Neuronal stem cell (in vitro differentiated cells): ENCODE measurements around the gene COL25A1.

ENCODE experiments used
- DNase-seq: peaks from one replicate; pipeline ENCODE4 v3.0.0-alpha.2; 2013; ENCODE audit warnings: low spot score
- H2AFZ ChIP-seq: one replicate; pipeline ENCODE4 v1.6.1; 2013; ENCODE audit warnings: mild to moderate bottlenecking, low read length, inconsistent platforms
- H2AK5ac ChIP-seq: 2 replicates; pipeline ENCODE4 v1.6.1; 2013; ENCODE audit warnings: low read depth, mild to moderate bottlenecking, inconsistent platforms, low read length, moderate library complexity, mixed read lengths
- H2BK120ac ChIP-seq: 2 replicates; pipeline ENCODE4 v1.6.1; 2013; ENCODE audit warnings: low read depth, mild to moderate bottlenecking, inconsistent platforms, low read length, moderate library complexity, mixed read lengths
- H2BK12ac ChIP-seq: one replicate; pipeline ENCODE4 v1.6.1; 2013; ENCODE audit warnings: low read length, inconsistent platforms
- H2BK15ac ChIP-seq: 2 replicates; pipeline ENCODE4 v1.6.1; 2013; ENCODE audit warnings: mild to moderate bottlenecking, low read length, inconsistent platforms, mixed read lengths
- H2BK5ac ChIP-seq: one replicate; pipeline ENCODE4 v1.6.1; 2013; ENCODE audit warnings: inconsistent platforms, mild to moderate bottlenecking, low read length, moderate library complexity
- H3K14ac ChIP-seq: one replicate; pipeline ENCODE4 v1.6.1; 2013; ENCODE audit warnings: low read length, inconsistent platforms
- H3K18ac ChIP-seq: 2 replicates; pipeline ENCODE4 v1.6.1; 2013; ENCODE audit warnings: low read length, inconsistent platforms
- H3K23ac ChIP-seq: 2 replicates; pipeline ENCODE4 v1.6.1; 2013; ENCODE audit warnings: low read depth, mild to moderate bottlenecking, mixed read lengths, low read length, inconsistent platforms; ENCODE audit not compliant: poor library complexity
- H3K27ac ChIP-seq: replicated peaks from 3 replicates; pipeline ENCODE4 v1.5.1; 2013; ENCODE audit warnings: low read length, inconsistent platforms
- H3K27me3 ChIP-seq, 3 experiments: 2 replicates each; pipeline ENCODE4 v1.6.1; 2013; ENCODE audit warnings: low read length in 3 of 3, mild to moderate bottlenecking in 2 of 3, inconsistent platforms in 1 of 3, low read depth in 1 of 3, mixed read lengths in 1 of 3, moderate library complexity in 1 of 3; ENCODE audit not compliant: control insufficient read depth in 3 of 3, insufficient read depth in 3 of 3
- H3K36me3 ChIP-seq, 2 donors: replicated peaks in 1 of 2; 2 replicates each; pipeline ENCODE4 v1.6.1; 2013; ENCODE audit warnings: low read length in 2 of 2; ENCODE audit not compliant: control insufficient read depth in 2 of 2, insufficient read depth in 2 of 2
- H3K4ac ChIP-seq: 2 replicates; pipeline ENCODE4 v1.6.1; 2013; ENCODE audit warnings: inconsistent platforms, mild to moderate bottlenecking, low read length, moderate library complexity
- H3K4me1 ChIP-seq, 2 donors: 1 replicate in 1 of 2; 2 replicates in 1 of 2; pipeline ENCODE4 v1.6.1; 2013; ENCODE audit warnings: low read length in 2 of 2, low read depth in 1 of 2; ENCODE audit not compliant: control insufficient read depth in 2 of 2, insufficient read depth in 1 of 2
- H3K4me2 ChIP-seq: one replicate; pipeline ENCODE4 v1.6.1; 2013; ENCODE audit warnings: mild to moderate bottlenecking, low read length, inconsistent platforms; ENCODE audit not compliant: insufficient read depth, poor library complexity, severe bottlenecking
- H3K4me3 ChIP-seq, 2 donors: 2 replicates each; pipeline ENCODE4 v1.5.1; 2013; ENCODE audit warnings: low read length in 2 of 2, mild to moderate bottlenecking in 2 of 2, inconsistent platforms in 1 of 2, moderate library complexity in 1 of 2
- H3K79me1 ChIP-seq: one replicate; pipeline ENCODE4 v1.6.1; 2013; ENCODE audit warnings: low read depth, mild to moderate bottlenecking, inconsistent platforms, low read length, moderate library complexity
- H3K9ac ChIP-seq: one replicate; pipeline ENCODE4 v1.6.1; 2013; ENCODE audit warnings: mild to moderate bottlenecking, low read depth, low read length, inconsistent platforms; ENCODE audit not compliant: poor library complexity
- H3K9me3 ChIP-seq, 2 donors: replicated peaks in 1 of 2; 2 replicates each; pipeline versions ENCODE3 to v1.6.1; 2013; ENCODE audit warnings: low read length in 2 of 2, mild to moderate bottlenecking in 2 of 2, inconsistent platforms in 1 of 2, low read depth in 1 of 2, mixed read lengths in 1 of 2, moderate library complexity in 1 of 2; ENCODE audit not compliant: control insufficient read depth in 2 of 2, insufficient read depth in 1 of 2
- H4K8ac ChIP-seq: one replicate; pipeline ENCODE4 v1.6.1; 2013; ENCODE audit warnings: low read depth, mild to moderate bottlenecking, inconsistent platforms, low read length, moderate library complexity
- H4K91ac ChIP-seq: one replicate; pipeline ENCODE4 v1.6.1; 2013; ENCODE audit warnings: low read length, low read depth, mild to moderate bottlenecking, inconsistent platforms; ENCODE audit not compliant: poor library complexity
- WGBS, 2 donors: extraction: QIAGEN DNeasy Blood & Tissue Kit; methylation state at CpG; one replicate each; pipeline ENCODE4 v1.1.7; 2013; ENCODE audit warnings: missing lambda C conversion rate in 2 of 2, mixed read lengths in 1 of 2; ENCODE audit not compliant: insufficient read length in 2 of 2, insufficient replicate concordance in 1 of 2; ENCODE audit errors: extremely low coverage in 2 of 2; 5-methylcytosine and 5-hydroxymethylcytosine counted together

The COL25A1 gene

DNA sequence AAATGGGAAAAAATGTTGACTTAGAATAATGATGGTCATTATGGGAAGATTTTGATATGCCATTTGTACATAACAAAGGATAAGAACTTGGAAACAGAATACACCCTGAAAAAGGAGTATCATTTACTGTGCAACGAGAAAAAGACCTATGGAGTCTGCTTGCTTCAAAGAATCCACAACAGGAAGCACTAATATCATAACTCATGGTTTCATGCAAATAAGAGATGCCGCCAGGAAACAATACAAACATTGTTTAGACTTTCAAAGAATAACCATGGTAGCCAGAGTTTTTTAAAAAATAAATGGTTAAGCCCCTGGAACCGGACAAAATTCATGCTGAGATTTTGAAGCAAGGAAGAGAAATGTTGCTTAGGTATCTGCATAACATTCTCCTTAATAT lies 399.7 kb downstream of the COL25A1 start:
- Histone ChIP-seq H2BK15ac (no peak overlapping the region), H3K27me3 (no peaks in the 10 kb centered on the region), H3K36me3 (no peaks in the 10 kb centered on the region), H4K8ac (no peak overlapping the region), H4K91ac (no peak overlapping the region), H3K27ac (no peak overlapping the region), H3K9me3 (no peaks in the 10 kb centered on the region), H3K4me2 (no peak overlapping the region), H3K23ac (no peak overlapping the region), H2AK5ac (no peak overlapping the region), H3K18ac (no peak overlapping the region), H2BK120ac (no peak overlapping the region), H3K14ac (no peak overlapping the region), H2BK5ac (no peak overlapping the region), H2BK12ac (no peak overlapping the region), H3K79me1 (no peaks in the 10 kb centered on the region), H3K9ac (no peak overlapping the region), H3K4me3 (no peak overlapping the region), H3K4ac (no peak overlapping the region), H2AFZ (no peak overlapping the region), H3K4me1 (peaks cover 9 to 25% of the 10 kb centered on the region in 2 donors)
- DNase-seq, result no peak
- no CpG with 5 or more reads among the region's 3 CpGs for WGBS, 2 donors

DNA sequence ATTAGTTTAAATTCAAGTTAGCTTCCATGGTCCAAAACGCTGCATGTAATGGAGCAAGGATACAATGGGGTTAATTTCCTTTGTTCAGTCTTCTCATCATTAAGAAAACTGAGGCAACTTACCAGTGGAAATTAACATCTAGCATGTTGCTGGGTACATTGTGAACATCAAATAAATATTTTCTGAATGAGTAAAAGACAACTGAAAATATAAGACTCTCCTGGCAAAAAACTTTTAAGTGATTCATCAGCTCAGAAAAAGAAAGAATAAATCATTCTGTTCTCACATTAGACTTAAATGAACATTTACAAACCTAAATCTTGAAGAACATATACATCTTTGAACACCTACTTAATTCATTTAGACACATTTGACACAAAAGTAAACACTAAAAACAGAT lies 401.2 kb downstream of the COL25A1 start:
- no peak overlapping the region for H4K8ac ChIP-seq
- no peak overlapping the region for H3K14ac ChIP-seq
- H3K27me3 ChIP-seq, result no peaks in the 10 kb centered on the region
- no peak overlapping the region for H2AK5ac ChIP-seq
- H3K36me3 ChIP-seq, result no peaks in the 10 kb centered on the region
- no CpG with 5 or more reads among the region's 1 CpG for WGBS, 2 donors
- H3K23ac ChIP-seq, result no peak overlapping the region
- no peak overlapping the region for H3K18ac ChIP-seq
- H3K27ac ChIP-seq, result no peak overlapping the region
- H2BK120ac ChIP-seq, result no peak overlapping the region
- H2BK15ac ChIP-seq, result no peak overlapping the region
- no peak overlapping the region for H3K4ac ChIP-seq
- no peak overlapping the region for H2AFZ ChIP-seq
- peaks cover 13 to 25% of the 10 kb centered on the region in 2 donors for H3K4me1 ChIP-seq
- no peak overlapping the region for H3K4me3 ChIP-seq
- H4K91ac ChIP-seq, result no peak overlapping the region
- no peak for DNase-seq
- no peak overlapping the region for H2BK12ac ChIP-seq
- no peak overlapping the region for H3K4me2 ChIP-seq
- H3K79me1 ChIP-seq, result no peaks in the 10 kb centered on the region
- H3K9ac ChIP-seq, result no peak overlapping the region
- no peak overlapping the region for H2BK5ac ChIP-seq
- H3K9me3 ChIP-seq, result no peaks in the 10 kb centered on the region

DNA sequence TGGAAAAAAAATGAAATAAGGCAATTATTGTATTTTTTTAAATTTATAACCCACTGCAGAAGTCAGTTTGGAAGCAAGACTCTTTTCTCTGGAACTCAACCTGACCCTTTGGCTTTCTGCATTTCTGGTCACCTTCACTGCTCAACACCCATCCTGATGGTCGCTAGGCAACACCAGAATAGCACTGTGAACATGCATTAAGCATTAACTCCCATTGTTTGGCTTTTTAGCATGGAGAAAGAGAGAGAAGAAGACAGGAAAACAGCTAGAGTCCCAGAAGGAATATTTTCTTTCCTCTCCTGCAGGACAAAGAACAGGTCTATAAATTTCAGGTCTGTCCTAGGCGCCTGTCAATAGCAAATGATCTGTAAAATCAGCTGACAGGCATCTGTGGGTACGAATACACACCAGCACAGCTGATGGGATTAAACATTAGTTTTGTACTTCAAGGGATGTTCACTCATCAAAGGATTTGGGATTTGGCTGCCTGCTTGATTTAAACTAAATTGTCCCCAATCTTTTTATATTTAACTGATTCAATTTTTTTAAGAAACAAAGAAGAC lies 402.4 kb downstream of the COL25A1 start:
- Histone ChIP-seq H3K79me1 (no peaks in the 10 kb centered on the region), H3K4ac (no peak overlapping the region), H4K91ac (no peak overlapping the region), H3K9ac (no peak overlapping the region), H2BK12ac (no peak overlapping the region), H3K4me2 (no peak overlapping the region), H3K27ac (no peak overlapping the region), H3K36me3 (no peaks in the 10 kb centered on the region), H3K9me3 (no peaks in the 10 kb centered on the region), H2BK120ac (no peak overlapping the region), H3K14ac (no peak overlapping the region), H2AK5ac (no peak overlapping the region), H3K18ac (no peak overlapping the region), H3K27me3 (no peaks in the 10 kb centered on the region), H2BK15ac (no peak overlapping the region), H2BK5ac (no peak overlapping the region), H3K4me3 (no peak overlapping the region), H2AFZ (peak overlapping the region; percentile 62), H3K4me1 (peaks cover 6 to 22% of the 10 kb centered on the region in 2 donors), H4K8ac (no peak overlapping the region), H3K23ac (no peak overlapping the region)
- DNase-seq, result peak; percentile 31
- no CpG with 5 or more reads among the region's 3 CpGs for WGBS, 2 donors

DNA sequence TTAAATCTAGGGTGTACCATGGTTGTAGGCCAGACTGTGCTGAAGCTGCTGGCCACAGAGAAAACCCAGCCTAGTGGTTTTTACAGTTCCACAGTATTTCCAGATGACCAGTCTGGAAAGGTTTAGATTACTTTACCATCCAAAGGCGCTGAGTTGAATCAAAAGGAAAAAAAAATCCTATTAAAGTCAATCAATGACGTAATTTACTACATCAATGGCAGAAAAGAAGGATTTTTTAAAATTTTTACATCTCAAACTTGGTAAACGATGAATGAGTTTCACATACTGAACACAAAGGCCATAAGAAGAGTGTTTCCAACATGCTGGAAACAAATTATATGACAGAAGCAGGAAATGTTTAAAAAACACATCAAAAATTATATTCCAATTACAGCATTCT lies 409.0 kb downstream of the COL25A1 start:
- Histone ChIP-seq H3K36me3 (no peaks in the 10 kb centered on the region), H2AFZ (no peak overlapping the region), H4K8ac (no peak overlapping the region), H2BK15ac (no peak overlapping the region), H2BK5ac (no peak overlapping the region), H3K79me1 (no peaks in the 10 kb centered on the region), H3K14ac (no peak overlapping the region), H3K4ac (no peak overlapping the region), H4K91ac (no peak overlapping the region), H3K4me3 (no peak overlapping the region), H3K4me2 (no peak overlapping the region), H3K27ac (no peak overlapping the region), H2BK12ac (no peak overlapping the region), H3K18ac (no peak overlapping the region), H2BK120ac (no peak overlapping the region), H3K23ac (no peak overlapping the region), H3K9me3 (no peaks in the 10 kb centered on the region), H3K27me3 (no peaks in the 10 kb centered on the region), H2AK5ac (no peak overlapping the region), H3K9ac (no peak overlapping the region), H3K4me1 (peaks cover 8 to 13% of the 10 kb centered on the region in 2 donors)
- no peak for DNase-seq
- WGBS, 2 donors, result no CpG with 5 or more reads among the region's 3 CpGs
